NB4 (cell line): ENCODE results near the gene KCNJ10.
A peak's percentile ranks its signal among the peaks of the same experiment; 100 is the strongest.

Experiments used
- DNase-seq: peaks from one replicate; pipeline ENCODE4 v3.0.0; 2010; ENCODE audit warnings: low read depth
- H3K4me3 ChIP-seq: one replicate; pipeline ENCODE4 v1.5.1; 2011; ENCODE audit warnings: mild to moderate bottlenecking, low read depth, low read length, moderate library complexity
- CTCF ChIP-seq: IDR thresholded peaks from one replicate; pipeline ENCODE4 v1.5.1; 2012; ENCODE audit warnings: low read depth, low read length
- MAX ChIP-seq: IDR thresholded peaks from 2 replicates; pipeline ENCODE4 v1.6.1; 2011; ENCODE audit warnings: low read depth, low read length
- MYC ChIP-seq: IDR thresholded peaks from 2 replicates; pipeline ENCODE4 v1.6.1; 2011; ENCODE audit warnings: low read depth, low read length
- POLR2A ChIP-seq: IDR thresholded peaks from 2 replicates; pipeline ENCODE4 v1.6.1; 2011; ENCODE audit warnings: mild to moderate bottlenecking; ENCODE audit not compliant: insufficient read length; ENCODE audit errors: extremely low read depth

The KCNJ10 gene

GRCh38 chr1:160101717-160102522, 32.0 kb upstream of the KCNJ10 start:
- TF ChIP-seq POLR2A (no peak), CTCF (no peak), MYC (no peak), MAX (no peak)
- DNase-seq, result no peak
- H3K4me3 ChIP-seq, result no peak overlapping the region

- DNase-seq, result peak; percentile 88
- H3K4me3 ChIP-seq, result no peak overlapping the region
- TF ChIP-seq POLR2A (peak; percentile 31), MYC (peak; percentile 98), MAX (peak; percentile 95), CTCF (peak; percentile 91)
These were observed 31.2 kb upstream of the KCNJ10 start for GRCh38 chr1:160101037-160101716.

- no peak for DNase-seq
These were observed 29.9 kb upstream of the KCNJ10 start for GRCh38 chr1:160099716-160100375.

GRCh38 chr1:160098852-160099561, 29.0 kb upstream of the KCNJ10 start:
- TF ChIP-seq POLR2A, result peak; percentile 36
- no peak for TF ChIP-seq MAX

More at GRCh38 chr1:160099716-160100375, 29.9 kb upstream of the KCNJ10 start:
- no peak overlapping the region for H3K4me3 ChIP-seq
- TF ChIP-seq MAX (no peak), MYC (no peak), CTCF (no peak)

GRCh38 chr1:160097911-160098851, 28.2 kb upstream of the KCNJ10 start, which contains the start of gene IGSF8:
Gene IGSF8 (minus strand): TSS chr1:160098619. CDS start chr1:160098472, 147 bp downstream.
- DNase-seq, result peak; percentile 87
- TF ChIP-seq POLR2A (peak; percentile 32), MYC (no peak), CTCF (no peak), MAX (no peak)
- H3K4me3 ChIP-seq, result peak within 1 kb of the TSS; percentile 66

More at GRCh38 chr1:160098852-160099561, 29.0 kb upstream of the KCNJ10 start:
- peak; percentile 94 for DNase-seq
- H3K4me3 ChIP-seq, result peak overlapping the region; percentile 45
